ENCODE results near the gene ESRRB.

Gene ESRRB

GRCh38 chr14:76376878-76377734 is 1.2 kb downstream of the ESRRB start:
- no peak for DNase-seq (ENCODE audit: low read depth)
- H3K4me3 ChIP-seq (replicated peaks; ENCODE audit: low read depth, low read length), result no peak overlapping the region
- no peak for TF ChIP-seq CTCF (IDR thresholded peaks at IDR 0.05; ENCODE audit: low read length, missing control alignments)

- no peak for TF ChIP-seq CTCF (IDR thresholded peaks at IDR 0.05; ENCODE audit: low read length, missing control alignments)
- no peak for DNase-seq (ENCODE audit: low read depth)
- H3K4me3 ChIP-seq (replicated peaks; ENCODE audit: low read depth, low read length), result no peak overlapping the region
Measured at GRCh38 chr14:76377735-76378074, 1.8 kb downstream of the ESRRB start.

GRCh38 chr14:76380991-76381390 is 5.1 kb downstream of the ESRRB start:
- no peak for DNase-seq (ENCODE audit: low read depth)
- no peak for TF ChIP-seq CTCF (IDR thresholded peaks at IDR 0.05; ENCODE audit: low read length, missing control alignments)
- no peak overlapping the region for H3K4me3 ChIP-seq (replicated peaks; ENCODE audit: low read depth, low read length)

- no peak overlapping the region for H3K4me3 ChIP-seq (replicated peaks; ENCODE audit: low read depth, low read length)
- no peak for DNase-seq (ENCODE audit: low read depth)
- no peak for TF ChIP-seq CTCF (IDR thresholded peaks at IDR 0.05; ENCODE audit: low read length, missing control alignments)
Measured at GRCh38 chr14:76381817-76382494, 6.0 kb downstream of the ESRRB start.

GRCh38 chr14:76382495-76382832 is 6.5 kb downstream of the ESRRB start:
- H3K4me3 ChIP-seq (replicated peaks; ENCODE audit: low read depth, low read length), result no peak overlapping the region
- TF ChIP-seq CTCF (IDR thresholded peaks at IDR 0.05; ENCODE audit: low read length, missing control alignments), result no peak
- no peak for DNase-seq (ENCODE audit: low read depth)

- no peak for DNase-seq (ENCODE audit: low read depth)
- no peak for TF ChIP-seq CTCF (IDR thresholded peaks at IDR 0.05; ENCODE audit: low read length, missing control alignments)
Measured at GRCh38 chr14:76385435-76385834, 9.5 kb downstream of the ESRRB start.

More at GRCh38 chr14:76385435-76385834, 9.5 kb downstream of the ESRRB start:
- H3K4me3 ChIP-seq (replicated peaks; ENCODE audit: low read depth, low read length), result no peak overlapping the region

Measured in fibroblast of pulmonary artery (primary cell).